ENCODE measurements around the gene COL9A3. TPM values are rescaled to one million over a fixed set of nuclear protein-coding genes. Genes with fewer than 3 reads are reported as not detected.

The COL9A3 gene
- total RNA-seq, 6 experiments from 2014 or later: 1.5 to 7.6 (median 3.5) TPM

GRCh38 chr20:62855120-62855519, 38.3 kb downstream of the COL9A3 start:
- no peak for DNase-seq
- Histone ChIP-seq H3K27me3 (no peaks in the 10 kb centered on the region), H3K4me1 (peaks cover 0 to 4% (median under 1%) of the 10 kb centered on the region in 4 donors), H3K9me3 (no peaks in the 10 kb centered on the region), H3K27ac (no peak overlapping the region), H3K36me3 (peaks cover 0 to 5% (median 0%) of the 10 kb centered on the region in 4 donors), H3K4me3 (no peak overlapping the region)
- WGBS (ENCODE audit: insufficient coverage, low coverage, low lambda C conversion rate, missing lambda C conversion rate): no CpG with 5 or more reads among the region's 5 CpGs
- intact Hi-C loops (cut with DNase I): no loop called here
- ATAC-seq: no peak
- no peak for TF ChIP-seq CTCF (IDR thresholded peaks at IDR 0.05)

GRCh38 chr20:62856931-62857619, 40.2 kb downstream of the COL9A3 start:
- intact Hi-C loops (cut with DNase I): no loop called here
- Histone ChIP-seq H3K36me3 (peaks cover 0 to 5% (median 0%) of the 10 kb centered on the region in 4 donors), H3K4me3 (no peak overlapping the region), H3K9me3 (no peaks in the 10 kb centered on the region), H3K4me1 (peaks cover 0 to 10% (median 2%) of the 10 kb centered on the region in 4 donors), H3K27me3 (no peaks in the 10 kb centered on the region), H3K27ac (no peak overlapping the region)
- no peak for ATAC-seq
- DNase-seq: no peak
- TF ChIP-seq CTCF (IDR thresholded peaks at IDR 0.05) (no peak), POLR2A (IDR thresholded peaks at IDR 0.05) (no peak)
- WGBS (ENCODE audit: insufficient coverage, low coverage, low lambda C conversion rate, missing lambda C conversion rate): 89% methylated on average over 14 of the region's 25 CpGs

GRCh38 chr20:62858058-62858830, 41.4 kb downstream of the COL9A3 start:
- Histone ChIP-seq H3K4me3 (no peak overlapping the region), H3K4me1 (peaks cover 0 to 10% (median 2%) of the 10 kb centered on the region in 4 donors), H3K9me3 (no peaks in the 10 kb centered on the region), H3K27ac (no peak overlapping the region), H3K27me3 (no peaks in the 10 kb centered on the region), H3K36me3 (peaks cover 0 to 5% (median 0%) of the 10 kb centered on the region in 4 donors)
- no peak for TF ChIP-seq CTCF (IDR thresholded peaks at IDR 0.05)
- TF ChIP-seq POLR2A (IDR thresholded peaks at IDR 0.05): no peak
- 89% methylated on average over 17 of the region's 23 CpGs for WGBS (ENCODE audit: insufficient coverage, low coverage, low lambda C conversion rate, missing lambda C conversion rate)
- ATAC-seq (no peak), DNase-seq (no peak)
- intact Hi-C loops (cut with DNase I): no loop called here

- H3K27ac ChIP-seq: no peak overlapping the region
- intact Hi-C loops (cut with DNase I): no loop called here
- peaks cover 0 to 5% (median 0%) of the 10 kb centered on the region in 4 donors for H3K36me3 ChIP-seq
- WGBS (ENCODE audit: insufficient coverage, low coverage, low lambda C conversion rate, missing lambda C conversion rate): 62% methylated on average over 12 of the region's 12 CpGs
- no peaks in the 10 kb centered on the region for H3K27me3 ChIP-seq
- DNase-seq: no peak
- no peak for ATAC-seq
- no peaks in the 10 kb centered on the region for H3K9me3 ChIP-seq
- H3K4me3 ChIP-seq: no peak overlapping the region
- H3K4me1 ChIP-seq: peaks cover 0 to 10% (median 2%) of the 10 kb centered on the region in 4 donors
- TF ChIP-seq POLR2A (IDR thresholded peaks at IDR 0.05) (no peak), CTCF (IDR thresholded peaks at IDR 0.05) (no peak)
These were observed 42.9 kb downstream of the COL9A3 start for GRCh38 chr20:62859721-62860120.
